ENCODE data around the gene ACSL1. TPM values are rescaled to one million over a fixed set of nuclear protein-coding genes. Genes with fewer than 3 reads are reported as not detected.

ACSL1 gene
- total RNA-seq, 4 donors from 2014 or later: 48.5 to 98.8 (median 55.3) TPM

DNA sequence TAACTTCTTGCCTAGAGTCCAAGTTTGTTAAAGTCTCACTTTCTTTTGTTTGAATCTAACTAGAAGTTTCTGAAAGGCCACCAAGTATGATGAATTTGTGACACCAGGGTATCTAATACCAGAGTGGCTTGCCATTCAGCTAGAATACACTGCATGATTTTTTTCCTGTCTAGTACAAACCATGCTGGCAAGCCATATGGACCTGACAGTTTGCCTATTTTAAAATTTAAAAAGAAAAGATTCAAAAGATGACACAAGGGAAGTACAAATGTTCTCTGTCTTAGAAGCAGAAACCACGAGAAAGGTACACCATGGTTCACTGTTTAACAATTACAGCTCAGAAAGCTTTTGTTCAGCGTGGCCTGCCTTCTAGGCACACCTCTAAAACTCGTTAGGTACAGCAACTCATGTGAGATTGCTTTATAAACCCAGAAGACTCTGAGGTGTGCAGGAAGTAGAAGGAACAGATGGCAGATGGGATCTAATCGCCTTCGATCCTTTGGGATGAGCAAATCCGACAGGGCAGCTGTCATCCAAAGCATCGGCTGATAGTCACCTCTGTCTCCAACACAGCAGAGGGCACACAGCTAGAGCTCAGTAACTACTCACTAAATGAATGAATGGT lies 56.5 kb downstream of the ACSL1 start:
- TF ChIP-seq EP300 (IDR thresholded peaks at IDR 0.05): no peak
- no peak for TF ChIP-seq POLR2A (IDR thresholded peaks at IDR 0.05)
- TF ChIP-seq, protein P1, sequence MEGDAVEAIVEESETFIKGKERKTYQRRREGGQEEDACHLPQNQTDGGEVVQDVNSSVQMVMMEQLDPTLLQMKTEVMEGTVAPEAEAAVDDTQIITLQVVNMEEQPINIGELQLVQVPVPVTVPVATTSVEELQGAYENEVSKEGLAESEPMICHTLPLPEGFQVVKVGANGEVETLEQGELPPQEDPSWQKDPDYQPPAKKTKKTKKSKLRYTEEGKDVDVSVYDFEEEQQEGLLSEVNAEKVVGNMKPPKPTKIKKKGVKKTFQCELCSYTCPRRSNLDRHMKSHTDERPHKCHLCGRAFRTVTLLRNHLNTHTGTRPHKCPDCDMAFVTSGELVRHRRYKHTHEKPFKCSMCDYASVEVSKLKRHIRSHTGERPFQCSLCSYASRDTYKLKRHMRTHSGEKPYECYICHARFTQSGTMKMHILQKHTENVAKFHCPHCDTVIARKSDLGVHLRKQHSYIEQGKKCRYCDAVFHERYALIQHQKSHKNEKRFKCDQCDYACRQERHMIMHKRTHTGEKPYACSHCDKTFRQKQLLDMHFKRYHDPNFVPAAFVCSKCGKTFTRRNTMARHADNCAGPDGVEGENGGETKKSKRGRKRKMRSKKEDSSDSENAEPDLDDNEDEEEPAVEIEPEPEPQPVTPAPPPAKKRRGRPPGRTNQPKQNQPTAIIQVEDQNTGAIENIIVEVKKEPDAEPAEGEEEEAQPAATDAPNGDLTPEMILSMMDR (IDR thresholded peaks at IDR 0.05): no peak
- TF ChIP-seq POLR2AphosphoS5 (IDR thresholded peaks at IDR 0.05): no peak
- 84 to 96% methylated on average over 5 to 6 of the region's 7 CpGs for WGBS, 2 donors (ENCODE audit: low coverage in 1 of 2)
- Histone ChIP-seq H3K9me3 (no peaks in the 10 kb centered on the region), H3K4me3 (no peak overlapping the region), H3K36me3 (peaks cover 4 to 99% of the 10 kb centered on the region in 2 donors), H3K4me1 (no peaks in the 10 kb centered on the region), H3K27ac (no peak overlapping the region), H3K27me3 (no peaks in the 10 kb centered on the region)
- no peak for ATAC-seq

DNA sequence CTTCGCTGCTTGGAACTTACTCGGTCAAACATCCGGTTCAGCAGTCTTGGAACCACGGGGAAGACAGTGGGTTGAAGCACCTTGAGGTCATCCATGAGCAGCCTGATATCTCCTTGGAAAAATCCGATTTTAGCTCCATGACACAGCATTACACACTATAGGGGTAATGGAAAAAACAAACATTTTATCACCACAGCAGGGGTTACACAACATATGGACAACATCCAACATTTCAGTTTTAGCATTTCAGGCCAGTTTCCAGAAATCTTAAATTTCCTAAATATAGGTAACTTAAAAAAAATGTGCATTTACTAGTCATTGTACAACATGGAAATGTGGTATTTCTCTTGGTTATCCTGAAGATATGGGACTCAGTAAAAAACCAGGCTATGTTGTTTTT lies 57.5 kb downstream of the ACSL1 start:
- no peak for TF ChIP-seq POLR2AphosphoS5 (IDR thresholded peaks at IDR 0.05)
- TF ChIP-seq, protein P1 (IDR thresholded peaks at IDR 0.05): no peak
- TF ChIP-seq EP300 (IDR thresholded peaks at IDR 0.05): no peak
- TF ChIP-seq POLR2A (IDR thresholded peaks at IDR 0.05): no peak
- no peak overlapping the region for H3K27ac ChIP-seq
- ATAC-seq: no peak
- H3K4me3 ChIP-seq: no peak overlapping the region
- WGBS, 2 donors (ENCODE audit: low coverage in 1 of 2): 87 to 97% methylated on average over 5 of the region's 5 CpGs
- H3K27me3 ChIP-seq: no peaks in the 10 kb centered on the region
- H3K9me3 ChIP-seq: no peaks in the 10 kb centered on the region
- peaks cover 4 to 95% of the 10 kb centered on the region in 2 donors for H3K36me3 ChIP-seq
- peaks cover 0 to under 1% (median 0%) of the 10 kb centered on the region in 3 donors for H3K4me1 ChIP-seq

DNA sequence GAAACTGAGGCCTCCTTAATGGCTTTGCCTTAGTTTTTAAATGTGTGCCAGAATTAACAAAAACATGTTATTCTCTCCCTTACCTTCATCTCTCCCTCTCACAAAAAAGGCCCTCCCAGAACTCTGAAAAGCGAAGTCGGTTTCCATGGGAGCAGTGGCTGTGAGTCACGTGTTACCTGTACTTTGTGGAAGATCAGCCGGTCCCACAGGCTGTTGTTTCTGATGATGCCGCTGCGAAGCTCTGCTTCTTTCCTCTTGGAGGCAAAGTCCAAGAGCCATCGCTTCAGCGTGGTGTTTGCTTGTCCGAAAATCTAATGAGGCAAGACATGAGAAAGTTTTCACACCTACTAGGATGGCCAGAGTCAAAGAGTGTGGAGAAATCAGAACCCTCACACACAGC lies 59.3 kb downstream of the ACSL1 start:
- no peak for ATAC-seq

DNA sequence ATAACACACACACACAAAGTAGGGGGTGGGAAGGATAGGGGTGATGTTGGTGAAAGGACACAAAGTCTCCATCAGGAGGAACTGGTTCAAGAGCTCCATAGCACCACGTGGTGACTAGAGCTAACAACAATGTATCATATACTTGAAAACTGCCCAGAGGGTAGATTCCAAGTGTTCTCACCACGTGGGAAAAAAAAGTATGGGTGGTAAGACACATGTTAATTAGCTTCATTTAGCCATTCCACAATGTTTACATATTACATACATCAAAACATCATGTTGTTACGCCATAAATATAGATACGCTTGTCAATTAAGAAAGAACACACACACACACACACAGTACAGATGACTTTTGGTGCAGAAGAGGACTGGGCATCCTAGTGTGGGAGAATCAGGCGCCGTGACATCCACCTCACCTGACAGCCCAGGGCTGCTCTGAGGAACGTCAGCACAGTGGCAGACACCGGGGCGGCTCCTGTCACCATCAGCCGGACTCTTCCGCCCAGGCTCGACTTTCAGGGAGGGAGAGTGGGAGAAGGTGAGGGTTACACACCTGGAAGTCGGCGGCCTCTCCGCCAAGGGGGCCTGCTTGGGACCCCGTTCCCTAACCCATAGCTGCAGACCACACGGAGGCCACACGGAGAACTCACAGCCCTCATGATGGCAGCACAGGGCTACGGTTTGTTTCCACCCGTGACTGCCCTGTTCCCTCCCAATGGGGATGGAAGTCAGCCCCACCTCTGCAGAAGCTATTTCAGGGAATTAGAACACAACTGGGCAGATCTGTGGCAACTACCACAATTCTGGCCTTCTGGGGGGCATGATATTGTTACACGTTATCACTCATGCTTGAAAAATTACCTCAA lies 60.1 kb downstream of the ACSL1 start:
- no peaks in the 10 kb centered on the region for H3K9me3 ChIP-seq
- H3K4me3 ChIP-seq: no peak overlapping the region
- peaks cover 0 to 96% of the 10 kb centered on the region in 2 donors for H3K36me3 ChIP-seq
- no peak overlapping the region for H3K27ac ChIP-seq
- no peaks in the 10 kb centered on the region for H3K27me3 ChIP-seq
- peaks cover 0 to 6% (median 0%) of the 10 kb centered on the region in 3 donors for H3K4me1 ChIP-seq
- no peak for ATAC-seq
- no peak for TF ChIP-seq EP300 (IDR thresholded peaks at IDR 0.05)
- no peak for TF ChIP-seq POLR2AphosphoS5 (IDR thresholded peaks at IDR 0.05)
- no peak for TF ChIP-seq POLR2A (IDR thresholded peaks at IDR 0.05)
- TF ChIP-seq, protein P1 (IDR thresholded peaks at IDR 0.05): no peak
- 83 to 84% methylated on average over 9 to 17 of the region's 21 CpGs for WGBS, 2 donors (ENCODE audit: low coverage in 1 of 2)

More for the DNA sequence above, 59.3 kb downstream of the ACSL1 start:
- 97% methylated on average over 5 of the region's 9 CpGs; no CpG with 5 or more reads in 1 of the 2 donors for WGBS, 2 donors (ENCODE audit: low coverage in 1 of 2)
- Histone ChIP-seq H3K4me1 (peaks cover 0 to 6% (median 0%) of the 10 kb centered on the region in 3 donors), H3K4me3 (no peak overlapping the region), H3K27me3 (no peaks in the 10 kb centered on the region), H3K36me3 (peaks cover 0 to 95% of the 10 kb centered on the region in 2 donors), H3K9me3 (no peaks in the 10 kb centered on the region), H3K27ac (no peak overlapping the region)
- TF ChIP-seq, protein P1 (IDR thresholded peaks at IDR 0.05): no peak
- TF ChIP-seq EP300 (IDR thresholded peaks at IDR 0.05) (no peak), POLR2A (IDR thresholded peaks at IDR 0.05) (no peak), POLR2AphosphoS5 (IDR thresholded peaks at IDR 0.05) (no peak)
